ENCODE measurements around the gene FAM117B.
"Not testable (repeated sequence)": the region's sequence is repeated elsewhere in the genome, so short reads cannot be mapped to it uniquely, and the experiment has no call there.

Gene FAM117B

DNA sequence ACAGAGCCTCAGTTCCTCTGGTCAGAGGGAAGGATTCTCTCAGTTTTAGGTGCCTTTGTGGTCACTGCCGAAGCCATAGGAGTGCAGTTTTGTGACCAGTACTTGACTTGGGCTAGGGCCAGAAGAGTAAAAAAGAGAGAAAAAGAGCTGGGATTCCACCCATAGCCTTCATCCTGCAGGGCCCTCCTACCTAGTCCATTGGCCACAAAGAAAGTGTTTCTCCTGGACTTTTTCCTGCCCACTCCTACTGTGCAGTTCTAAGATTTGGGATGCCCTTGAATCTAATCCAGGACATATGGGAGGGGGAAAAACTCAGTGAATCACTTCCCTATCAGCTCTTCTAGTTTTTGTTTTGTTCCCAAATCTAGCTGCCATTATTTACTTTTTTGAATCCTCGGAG lies 26.0 kb downstream of the FAM117B start:
- Histone ChIP-seq H3K4me1 (ENCODE audit: insufficient read depth, low read length) (no peaks in the 10 kb centered on the region), H3K9ac (ENCODE audit: low read depth, low read length) (no peak overlapping the region), H3K36me3 (ENCODE audit: insufficient read depth, low read length) (no peaks in the 10 kb centered on the region), H3K9me3 (ENCODE audit: control insufficient read depth, insufficient read depth, low read length) (no peaks in the 10 kb centered on the region)

DNA sequence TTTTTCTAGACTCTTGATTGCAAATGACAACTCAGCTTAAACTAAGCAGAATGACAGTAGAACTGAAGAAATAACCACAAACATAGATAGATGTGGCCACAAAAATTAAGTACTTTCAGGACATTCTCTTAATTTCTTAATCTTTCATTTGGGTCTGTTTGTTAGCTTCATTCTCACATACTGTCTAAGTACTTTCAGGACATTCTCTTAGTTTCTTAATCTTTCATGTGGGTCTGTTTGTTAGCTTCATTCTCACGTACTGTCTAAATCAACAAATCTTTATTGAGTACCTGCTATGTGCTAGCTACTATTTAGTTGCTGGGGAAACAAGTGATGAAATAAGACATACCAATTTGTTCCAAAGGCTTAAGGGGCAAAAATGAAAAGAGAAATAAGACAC lies 35.1 kb downstream of the FAM117B start:
- H3K36me3 ChIP-seq (ENCODE audit: insufficient read depth, low read length), result no peaks in the 10 kb centered on the region
- no peaks in the 10 kb centered on the region for H3K9me3 ChIP-seq (ENCODE audit: control insufficient read depth, insufficient read depth, low read length)
- H3K9ac ChIP-seq (ENCODE audit: low read depth, low read length), result no peak overlapping the region
- no peaks in the 10 kb centered on the region for H3K4me1 ChIP-seq (ENCODE audit: insufficient read depth, low read length)

DNA sequence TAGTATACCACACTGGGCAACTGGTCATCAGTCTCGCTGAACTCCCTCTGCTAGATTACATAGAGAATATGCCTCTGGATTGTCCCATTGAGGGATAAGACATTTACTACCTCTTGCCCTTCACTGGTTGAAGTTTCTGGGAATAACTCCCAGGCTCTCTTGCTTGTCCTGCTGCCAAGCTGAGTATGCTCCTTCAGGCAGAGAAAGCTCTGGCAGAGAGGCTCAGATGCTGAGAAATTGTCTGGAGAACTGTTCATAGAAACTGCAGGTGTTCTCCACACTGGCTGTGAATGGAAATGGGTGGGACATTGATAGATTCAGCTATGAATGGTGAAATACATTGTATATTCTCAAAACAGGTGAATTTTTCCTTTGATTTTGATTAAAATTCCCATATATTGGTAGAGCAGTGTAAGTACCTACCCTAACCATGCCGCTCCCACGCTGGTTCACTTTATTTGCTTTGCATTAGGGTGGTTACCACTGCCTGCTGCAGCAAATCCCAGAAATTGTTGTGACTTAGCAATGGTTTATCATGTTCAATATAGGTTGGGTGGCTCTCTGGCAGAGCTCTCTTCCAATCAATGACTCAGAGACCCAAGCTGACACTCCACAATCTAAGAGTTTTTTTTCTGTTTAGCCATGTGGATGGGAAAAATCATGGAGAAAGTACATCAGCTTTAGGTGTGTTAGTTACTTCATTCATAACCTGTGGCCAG lies 36.7 kb downstream of the FAM117B start:
- H3K4me1 ChIP-seq (ENCODE audit: insufficient read depth, low read length), result no peaks in the 10 kb centered on the region
- H3K9me3 ChIP-seq (ENCODE audit: control insufficient read depth, insufficient read depth, low read length), result no peaks in the 10 kb centered on the region
- H3K36me3 ChIP-seq (ENCODE audit: insufficient read depth, low read length), result no peaks in the 10 kb centered on the region
- H3K9ac ChIP-seq (ENCODE audit: low read depth, low read length), result no peak overlapping the region

DNA sequence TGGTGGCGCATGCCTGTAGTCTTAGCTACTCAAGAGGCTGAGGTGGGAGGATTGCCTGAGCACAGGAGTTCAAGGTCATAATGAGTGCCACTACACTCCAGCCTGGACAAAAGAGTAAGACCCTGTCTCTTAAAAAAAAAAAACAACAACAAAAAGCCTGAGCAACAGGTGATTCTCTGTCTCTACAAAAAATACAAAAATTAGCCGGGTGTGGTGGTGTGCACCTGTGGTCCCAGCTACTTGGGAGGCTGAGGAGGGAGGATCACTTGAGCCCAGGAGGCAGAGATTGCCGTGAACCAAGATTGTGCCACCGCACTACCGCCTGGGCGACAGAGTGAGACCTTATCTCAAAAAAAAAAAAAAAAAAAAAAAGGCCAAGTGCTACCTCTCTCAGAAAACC lies 40.3 kb downstream of the FAM117B start:
- H3K4me1 ChIP-seq (ENCODE audit: insufficient read depth, low read length); H3K9ac ChIP-seq (ENCODE audit: low read depth, low read length); H3K36me3 ChIP-seq (ENCODE audit: insufficient read depth, low read length); H3K9me3 ChIP-seq (ENCODE audit: control insufficient read depth, insufficient read depth, low read length): not testable (repeated sequence)

DNA sequence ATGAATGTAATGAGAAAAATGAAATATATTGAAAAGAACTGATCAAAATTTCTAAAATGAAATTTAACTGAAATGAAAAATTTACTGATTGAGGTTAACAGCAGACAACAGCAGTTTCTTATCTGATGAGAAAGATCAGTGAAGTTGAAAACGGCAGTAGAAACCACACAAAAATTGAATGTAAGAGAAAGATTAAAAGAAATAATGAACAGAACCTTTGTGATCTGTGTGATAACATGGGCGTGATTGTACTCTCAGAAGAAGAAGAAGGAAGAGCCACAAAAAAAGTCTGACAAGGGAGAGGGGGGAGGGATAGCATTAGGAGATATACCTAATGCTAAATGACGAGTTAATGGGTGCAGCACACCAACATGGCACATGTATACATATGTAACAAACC lies 45.2 kb downstream of the FAM117B start:
- Histone ChIP-seq H3K9ac (ENCODE audit: low read depth, low read length) (no peak overlapping the region), H3K4me1 (ENCODE audit: insufficient read depth, low read length) (no peaks in the 10 kb centered on the region), H3K9me3 (ENCODE audit: control insufficient read depth, insufficient read depth, low read length) (no peaks in the 10 kb centered on the region), H3K36me3 (ENCODE audit: insufficient read depth, low read length) (no peaks in the 10 kb centered on the region)

DNA sequence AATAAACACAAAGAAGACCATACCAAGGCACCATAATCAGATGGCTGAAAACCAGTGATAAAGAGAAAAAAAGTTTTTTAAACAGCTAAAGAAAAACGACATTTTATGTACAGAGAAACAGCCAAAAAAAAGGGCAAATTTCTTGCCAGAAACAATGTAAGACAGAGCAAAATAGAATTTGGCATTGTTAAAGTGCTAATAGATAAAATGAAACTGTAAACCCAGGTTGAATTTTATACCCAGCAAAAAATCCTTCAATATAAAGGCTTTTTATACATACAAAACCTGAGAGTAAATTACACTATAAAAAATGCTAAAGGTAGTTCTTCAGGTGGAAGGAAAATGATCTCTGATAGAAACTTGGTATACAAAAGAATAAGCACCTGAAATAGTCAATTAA lies 45.7 kb downstream of the FAM117B start:
- no peak overlapping the region for H3K9ac ChIP-seq (ENCODE audit: low read depth, low read length)
- no peaks in the 10 kb centered on the region for H3K36me3 ChIP-seq (ENCODE audit: insufficient read depth, low read length)
- H3K4me1 ChIP-seq (ENCODE audit: insufficient read depth, low read length), result no peaks in the 10 kb centered on the region
- H3K9me3 ChIP-seq (ENCODE audit: control insufficient read depth, insufficient read depth, low read length), result no peaks in the 10 kb centered on the region

DNA sequence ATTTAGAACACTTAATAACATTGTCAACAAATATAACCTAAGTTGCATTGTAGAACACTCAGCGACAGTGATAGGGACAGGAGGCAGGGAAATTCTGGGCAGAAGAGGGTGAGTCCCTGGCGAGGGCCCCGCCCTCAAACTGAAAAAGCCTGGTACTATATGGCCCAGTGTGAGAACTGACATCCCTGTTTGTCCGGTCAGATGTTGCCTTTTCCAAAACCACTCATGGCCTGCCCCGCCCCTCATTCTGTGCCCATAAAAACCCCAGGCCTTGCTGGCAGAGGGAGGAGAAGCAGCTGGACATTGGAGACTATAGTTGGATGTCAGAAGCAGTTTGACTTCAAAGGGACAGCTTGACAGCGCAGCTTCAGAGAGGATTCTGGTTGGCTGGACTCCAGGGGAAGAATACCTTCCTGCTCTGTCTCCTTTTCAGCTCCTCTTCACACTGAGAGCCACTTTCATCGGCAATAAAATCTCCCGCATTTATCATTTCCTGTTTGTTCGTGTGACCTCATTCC lies 47.0 kb downstream of the FAM117B start:
- H3K4me1 ChIP-seq (ENCODE audit: insufficient read depth, low read length), result no peaks in the 10 kb centered on the region
- no peaks in the 10 kb centered on the region for H3K36me3 ChIP-seq (ENCODE audit: insufficient read depth, low read length)
- H3K9ac ChIP-seq (ENCODE audit: low read depth, low read length), result no peak overlapping the region
- H3K9me3 ChIP-seq (ENCODE audit: control insufficient read depth, insufficient read depth, low read length), result no peaks in the 10 kb centered on the region

DNA sequence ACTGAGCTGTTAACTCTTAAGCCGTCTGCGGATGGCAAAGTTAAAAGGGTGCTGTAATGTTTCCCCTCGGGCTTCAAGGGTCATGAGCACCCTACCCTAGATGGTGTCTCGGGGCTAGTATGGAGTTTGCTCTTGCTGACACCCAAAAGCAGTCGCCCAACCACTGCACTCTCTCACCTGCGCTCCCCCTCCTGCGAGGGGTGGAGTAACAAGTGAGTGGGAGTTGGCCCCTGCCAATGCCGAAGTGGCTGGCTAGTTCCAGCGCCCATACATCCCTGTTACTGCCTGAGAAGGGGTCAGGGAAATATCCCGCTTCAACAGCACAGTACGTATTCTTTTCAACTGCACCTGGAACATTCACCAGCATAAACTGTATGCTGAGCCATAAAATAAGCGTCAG lies 47.5 kb downstream of the FAM117B start:
- no peaks in the 10 kb centered on the region for H3K4me1 ChIP-seq (ENCODE audit: insufficient read depth, low read length)
- no peak overlapping the region for H3K9ac ChIP-seq (ENCODE audit: low read depth, low read length)
- H3K9me3 ChIP-seq (ENCODE audit: control insufficient read depth, insufficient read depth, low read length), result no peaks in the 10 kb centered on the region
- no peaks in the 10 kb centered on the region for H3K36me3 ChIP-seq (ENCODE audit: insufficient read depth, low read length)

DNA sequence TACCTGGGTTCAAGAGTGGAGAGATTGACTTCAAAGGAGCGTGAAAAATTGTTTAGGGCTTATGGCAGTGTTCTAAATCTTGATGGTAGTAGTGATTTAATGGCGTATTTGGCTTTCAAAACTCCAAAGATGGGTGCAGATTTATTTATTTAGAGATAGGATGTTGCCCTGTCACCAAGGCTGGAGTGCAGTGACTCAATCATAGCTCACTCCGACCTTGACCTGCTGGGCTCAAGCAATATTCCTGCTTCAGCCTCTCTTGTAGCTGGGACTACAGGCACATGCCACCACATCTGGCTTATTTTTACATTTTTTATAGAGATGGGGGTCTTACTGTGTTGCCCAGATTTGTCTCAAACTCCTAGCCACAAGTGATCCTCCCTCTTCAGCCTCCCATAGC lies 52.5 kb downstream of the FAM117B start:
- no peaks in the 10 kb centered on the region for H3K4me1 ChIP-seq (ENCODE audit: insufficient read depth, low read length)
- H3K36me3 ChIP-seq (ENCODE audit: insufficient read depth, low read length), result no peaks in the 10 kb centered on the region
- no peak overlapping the region for H3K9ac ChIP-seq (ENCODE audit: low read depth, low read length)
- H3K9me3 ChIP-seq (ENCODE audit: control insufficient read depth, insufficient read depth, low read length), result no peaks in the 10 kb centered on the region

DNA sequence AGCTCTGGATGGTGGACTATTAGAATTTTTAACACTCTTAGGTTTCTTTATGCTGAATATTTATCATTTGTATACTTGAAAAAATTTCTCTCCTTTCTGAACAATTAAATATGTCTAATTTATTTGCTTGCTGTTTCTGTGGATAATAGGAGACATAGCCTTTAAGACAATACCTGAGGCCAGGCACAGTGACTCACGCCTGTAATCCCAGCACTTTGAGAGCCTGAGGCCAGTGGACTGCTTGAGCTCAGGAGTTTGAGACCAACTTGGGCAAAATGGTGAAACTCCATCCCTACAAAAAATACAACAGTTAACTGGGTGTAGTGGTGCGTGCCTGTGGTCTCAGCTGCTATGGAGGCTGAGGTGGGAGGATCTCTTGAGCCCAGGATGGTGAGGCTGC lies 54.7 kb downstream of the FAM117B start:
- Histone ChIP-seq H3K36me3 (ENCODE audit: insufficient read depth, low read length) (no peaks in the 10 kb centered on the region), H3K4me1 (ENCODE audit: insufficient read depth, low read length) (no peaks in the 10 kb centered on the region), H3K9me3 (ENCODE audit: control insufficient read depth, insufficient read depth, low read length) (no peaks in the 10 kb centered on the region), H3K9ac (ENCODE audit: low read depth, low read length) (no peak overlapping the region)

DNA sequence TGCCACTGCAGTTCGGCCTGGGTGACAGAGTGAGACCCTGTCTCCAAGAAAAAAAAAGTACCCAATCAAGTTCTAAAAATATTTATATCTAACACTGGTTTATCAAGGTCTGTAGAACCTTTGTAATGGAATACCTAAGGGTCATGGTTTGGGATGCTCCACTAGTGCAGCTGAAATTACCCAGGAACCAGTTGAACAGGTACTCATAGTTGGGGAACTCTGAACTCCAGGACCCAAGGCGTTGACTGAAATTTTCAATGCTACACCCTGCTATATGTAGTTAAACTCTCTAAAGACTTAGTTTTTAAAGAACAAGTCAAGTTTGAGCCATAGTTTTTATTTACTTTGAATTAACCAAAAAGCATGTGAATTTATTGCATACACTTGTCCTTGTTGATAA lies 55.1 kb downstream of the FAM117B start:
- H3K36me3 ChIP-seq (ENCODE audit: insufficient read depth, low read length), result no peaks in the 10 kb centered on the region
- H3K9ac ChIP-seq (ENCODE audit: low read depth, low read length), result no peak overlapping the region
- H3K9me3 ChIP-seq (ENCODE audit: control insufficient read depth, insufficient read depth, low read length), result no peaks in the 10 kb centered on the region
- no peaks in the 10 kb centered on the region for H3K4me1 ChIP-seq (ENCODE audit: insufficient read depth, low read length)

DNA sequence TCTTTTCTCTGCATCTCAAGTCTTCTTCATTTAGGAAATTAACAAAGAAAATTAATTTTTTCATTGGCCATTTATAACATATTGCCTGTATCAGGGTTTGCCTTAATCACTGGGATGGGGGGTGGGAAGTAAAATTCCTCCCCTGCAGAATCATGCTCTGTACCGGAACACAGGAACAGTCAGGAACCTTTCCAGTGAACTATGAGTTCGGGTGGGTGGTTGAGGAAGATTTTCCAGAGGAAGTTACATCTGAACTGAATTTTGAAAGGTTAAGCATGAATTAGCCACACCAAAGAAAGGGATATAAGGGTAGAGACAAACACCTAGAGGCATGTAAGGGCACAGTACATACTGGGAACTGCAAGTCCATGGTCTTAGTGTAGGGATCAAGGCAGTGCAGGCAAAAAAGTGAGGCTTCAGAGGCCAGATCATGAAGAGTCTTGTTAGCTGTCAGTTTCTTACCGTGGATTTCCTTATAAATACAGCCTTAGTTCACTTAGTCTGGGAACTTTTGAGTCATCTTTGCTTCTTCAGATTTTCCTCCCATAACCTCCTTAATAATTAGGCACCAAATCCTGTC lies 55.6 kb downstream of the FAM117B start:
- Histone ChIP-seq H3K9me3 (ENCODE audit: control insufficient read depth, insufficient read depth, low read length) (no peaks in the 10 kb centered on the region), H3K4me1 (ENCODE audit: insufficient read depth, low read length) (no peaks in the 10 kb centered on the region), H3K36me3 (ENCODE audit: insufficient read depth, low read length) (no peaks in the 10 kb centered on the region), H3K9ac (ENCODE audit: low read depth, low read length) (no peak overlapping the region)

DNA sequence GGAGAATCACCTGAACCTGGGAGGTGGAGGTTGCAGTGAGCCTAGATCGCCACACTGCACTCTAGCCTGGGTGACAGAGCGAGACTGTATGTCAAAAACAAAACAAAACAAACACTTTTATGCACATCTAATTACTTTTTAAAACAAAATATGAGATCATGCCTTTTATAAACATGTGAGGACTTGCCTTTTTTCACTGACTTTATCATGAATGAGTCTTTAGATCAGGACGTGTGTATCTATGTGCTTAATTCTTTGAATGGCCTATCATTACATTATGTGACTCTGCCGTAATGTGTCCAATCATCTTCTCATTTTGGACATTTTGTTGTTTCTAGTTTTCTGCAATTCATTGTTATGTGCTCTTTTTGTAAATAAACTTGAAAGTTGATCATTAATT lies 58.7 kb downstream of the FAM117B start:
- H3K36me3 ChIP-seq (ENCODE audit: insufficient read depth, low read length), result no peaks in the 10 kb centered on the region; the same call in 1 of the 2 replicates
- no peaks in the 10 kb centered on the region for H3K4me1 ChIP-seq (ENCODE audit: insufficient read depth, low read length)
- H3K9ac ChIP-seq (ENCODE audit: low read depth, low read length), result no peak overlapping the region
- H3K9me3 ChIP-seq (ENCODE audit: control insufficient read depth, insufficient read depth, low read length), result no peaks in the 10 kb centered on the region

DNA sequence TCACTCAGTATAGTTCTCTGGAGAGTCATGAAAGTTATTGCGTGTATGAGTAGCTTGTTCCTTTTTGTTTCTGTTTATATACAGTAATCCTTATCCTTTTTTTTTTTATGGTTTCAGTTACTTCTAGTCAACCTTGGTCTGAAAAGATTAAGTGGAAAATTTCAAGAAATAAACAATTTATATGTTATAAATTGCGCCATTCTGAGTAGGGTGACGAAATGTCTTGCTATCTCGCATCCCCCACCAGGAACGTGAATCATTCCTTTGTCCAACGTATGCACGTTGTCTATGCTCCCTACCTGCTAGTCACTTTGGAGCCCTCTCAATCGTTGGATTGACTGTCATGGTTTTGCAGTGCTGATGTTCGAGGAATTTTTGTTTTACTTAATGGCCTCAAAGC lies 60.4 kb downstream of the FAM117B start:
- Histone ChIP-seq H3K9me3 (ENCODE audit: control insufficient read depth, insufficient read depth, low read length) (no peaks in the 10 kb centered on the region), H3K9ac (ENCODE audit: low read depth, low read length) (no peak overlapping the region), H3K4me1 (ENCODE audit: insufficient read depth, low read length) (no peaks in the 10 kb centered on the region), H3K36me3 (ENCODE audit: insufficient read depth, low read length) (no peaks in the 10 kb centered on the region; the same call in 1 of the 2 replicates)

DNA sequence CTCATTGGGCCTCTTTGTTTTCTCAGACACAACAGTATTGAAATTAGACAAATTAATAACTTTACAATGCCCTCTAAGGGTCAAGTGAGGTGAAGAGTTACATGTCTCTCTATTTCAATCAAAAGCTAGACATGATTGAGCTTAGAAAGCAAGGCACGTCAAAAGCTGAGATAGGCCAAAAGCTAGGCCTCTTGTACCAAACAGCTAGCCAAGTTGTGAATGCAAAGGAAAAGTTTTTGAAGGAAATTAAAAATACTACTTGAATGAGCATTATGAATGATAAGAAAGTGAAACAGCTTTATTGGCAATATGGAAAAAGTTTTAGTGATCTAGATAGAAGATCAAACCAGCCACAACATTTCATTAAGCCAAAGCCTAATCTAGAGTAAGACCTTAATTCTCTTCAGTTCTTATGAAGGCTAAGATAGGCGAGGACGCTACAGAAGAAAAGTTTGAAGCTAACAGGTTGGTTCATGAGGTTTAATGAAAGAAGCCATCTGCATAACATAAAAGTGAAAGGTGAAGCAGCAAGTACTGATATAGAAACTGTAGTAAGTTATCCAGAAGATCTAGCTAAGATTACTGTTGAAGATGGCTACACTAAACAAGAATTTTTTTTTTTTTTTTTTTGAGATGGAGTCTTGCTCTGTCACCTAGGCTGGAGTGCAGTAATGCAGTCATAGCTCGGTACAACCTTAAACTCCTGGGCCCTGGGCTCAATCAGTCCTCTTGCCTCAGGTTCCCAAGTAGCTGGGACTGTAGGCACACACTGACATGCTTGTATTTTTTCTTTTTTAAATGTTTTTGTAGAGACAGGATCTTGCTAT lies 65.5 kb downstream of the FAM117B start:
- Histone ChIP-seq H3K36me3 (ENCODE audit: insufficient read depth, low read length) (no peaks in the 10 kb centered on the region; the same call in 1 of the 2 replicates), H3K9me3 (ENCODE audit: control insufficient read depth, insufficient read depth, low read length) (no peaks in the 10 kb centered on the region), H3K9ac (ENCODE audit: low read depth, low read length) (no peak overlapping the region)

More for the DNA sequence above, 65.5 kb downstream of the FAM117B start:
- no peaks in the 10 kb centered on the region for H3K4me1 ChIP-seq (ENCODE audit: insufficient read depth, low read length)
